ENCODE data around the gene NNT.
"Not testable (repeated sequence)": the region's sequence is repeated elsewhere in the genome, so short reads cannot be mapped to it uniquely, and the experiment has no call there.

The NNT gene

GRCh38 chr5:43583724-43584123 is 19.3 kb upstream of the NNT start:
- DNase-seq (ENCODE audit: low read depth): no peak

GRCh38 chr5:43584166-43584699 is 18.7 kb upstream of the NNT start:
- no peak for DNase-seq (ENCODE audit: low read depth)

- no peak for DNase-seq (ENCODE audit: low read depth)
Measured at GRCh38 chr5:43588842-43589241, 14.1 kb upstream of the NNT start.

GRCh38 chr5:43589310-43589709 is 13.7 kb upstream of the NNT start:
- DNase-seq (ENCODE audit: low read depth): no peak

- DNase-seq (ENCODE audit: low read depth): no peak
Measured at GRCh38 chr5:43590700-43591099, 12.3 kb upstream of the NNT start.

- DNase-seq (ENCODE audit: low read depth): no peak
Measured at GRCh38 chr5:43592363-43592762, 10.6 kb upstream of the NNT start.

GRCh38 chr5:43598927-43599326 is 4.1 kb upstream of the NNT start:
- DNase-seq (ENCODE audit: low read depth): not testable (repeated sequence)

- DNase-seq (ENCODE audit: low read depth): peak; percentile 5
Measured at GRCh38 chr5:43601454-43602260, 1.3 kb upstream of the NNT start.

GRCh38 chr5:43603344-43604217 is 601 bp downstream of the NNT start:
- peak; percentile 44 for DNase-seq (ENCODE audit: low read depth)

GRCh38 chr5:43604699-43605098 is 1.7 kb downstream of the NNT start:
- DNase-seq (ENCODE audit: low read depth): no peak

- no peak for DNase-seq (ENCODE audit: low read depth)
Measured at GRCh38 chr5:43606351-43606750, 3.4 kb downstream of the NNT start.

GRCh38 chr5:43608406-43608805 is 5.4 kb downstream of the NNT start:
- no peak for DNase-seq (ENCODE audit: low read depth)

- DNase-seq (ENCODE audit: low read depth): no peak
Measured at GRCh38 chr5:43609752-43610151, 6.8 kb downstream of the NNT start.

- DNase-seq (ENCODE audit: low read depth): no peak
Measured at GRCh38 chr5:43613370-43613769, 10.4 kb downstream of the NNT start.

GRCh38 chr5:43615445-43616184 is 12.6 kb downstream of the NNT start:
- DNase-seq (ENCODE audit: low read depth): no peak

- peak; percentile 67 for DNase-seq (ENCODE audit: low read depth)
Measured at GRCh38 chr5:43616535-43616934, 13.6 kb downstream of the NNT start.

GRCh38 chr5:43619380-43619779 is 16.4 kb downstream of the NNT start:
- DNase-seq (ENCODE audit: low read depth): peak; percentile 79

GRCh38 chr5:43619911-43620310 is 16.9 kb downstream of the NNT start:
- no peak for DNase-seq (ENCODE audit: low read depth)

GRCh38 chr5:43620944-43621505 is 18.0 kb downstream of the NNT start:
- DNase-seq (ENCODE audit: low read depth): no peak

- DNase-seq (ENCODE audit: low read depth): no peak
Measured at GRCh38 chr5:43622074-43622473, 19.1 kb downstream of the NNT start.

- DNase-seq (ENCODE audit: low read depth): no peak
Measured at GRCh38 chr5:43623048-43623680, 20.2 kb downstream of the NNT start.
